Endothelial cell of umbilical vein (primary cell): ENCODE results near the gene TTC17. TPM values are rescaled to one million over a fixed set of nuclear protein-coding genes. Genes with fewer than 3 reads are reported as not detected.

Experiments
- BruUV-seq: library from RNA; stranded (reverse); fragments of 400-500 nt; replicated peaks from 2 replicates; lab custom pipeline; 2021; lab: Mats Ljungman, UMichigan
- CTCF ChIA-PET: fragments of 300-600, 350-600 bp; sonication (Branson Sonifier 250); formaldehyde crosslinking; loops from one replicate; lab custom pipeline; 2021; ENCODE audit warnings: antibody characterized with exemption, inconsistent platforms; lab: Charles Lee
- POLR2A ChIA-PET: fragments of 300-600, 350-600 bp; sonication (Branson Sonifier 250); formaldehyde crosslinking; loops from one replicate; lab custom pipeline; 2021; ENCODE audit warnings: antibody characterized with exemption, inconsistent platforms; lab: Charles Lee
- DNase-seq: peaks from one replicate; pipeline ENCODE4 v3.0.0-alpha.2; 2011; ENCODE audit warnings: low read depth, low spot score
- FAIRE-seq: peaks from 2 replicates; lab custom pipeline; 2011; peaks lifted over from hg19 to GRCh38; lab: Jason Lieb, UNC
- H2AFZ ChIP-seq: 2 replicates; pipeline ENCODE4 v1.6.0; 2012; ENCODE audit warnings: low read depth, low read length, control low read depth, inconsistent platforms
- H3K27ac ChIP-seq: 2 replicates; pipeline ENCODE4 v1.5.1; 2011; ENCODE audit warnings: low read depth, mild to moderate bottlenecking, control low read depth, low read length, moderate library complexity; ENCODE audit not compliant: insufficient read depth
- H3K27me3 ChIP-seq, 2 experiments: 2 replicates each; pipeline versions ENCODE4 v1.6.0 to v1.6.1; 2011; ENCODE audit warnings: low read length in 2 of 2, mixed read lengths in 1 of 2; ENCODE audit not compliant: control insufficient read depth in 2 of 2, insufficient read depth in 2 of 2
- H3K36me3 ChIP-seq, 2 experiments: 2 replicates in 1 of 2; 3 replicates in 1 of 2; pipeline ENCODE4 v1.5.1; 2011; ENCODE audit warnings: low read length in 2 of 2, mild to moderate bottlenecking in 1 of 2, moderate library complexity in 1 of 2; ENCODE audit not compliant: control insufficient read depth in 2 of 2, insufficient read depth in 2 of 2; ENCODE audit errors: extremely low read depth in 1 of 2
- H3K4me1 ChIP-seq: 3 replicates; pipeline ENCODE4 v1.5.1; 2011; ENCODE audit warnings: mild to moderate bottlenecking, low read length; ENCODE audit not compliant: control insufficient read depth, insufficient read depth; ENCODE audit errors: extremely low read depth
- H3K4me2 ChIP-seq: 2 replicates; pipeline ENCODE4 v1.6.1; 2011; ENCODE audit warnings: low read length, control low read depth, mixed read lengths; ENCODE audit not compliant: insufficient read depth
- H3K4me3 ChIP-seq, 3 experiments: fragments of 200-600 bp in 1 of 3; sonication (generic), shearing (Covaris generic) in 1 of 3; replicated peaks in 1 of 3; 2 replicates each; pipeline ENCODE4 v1.5.1; 2011 to 2016; ENCODE audit warnings: control low read depth in 3 of 3, low read length in 3 of 3, mild to moderate bottlenecking in 2 of 3, inconsistent platforms in 1 of 3, low read depth in 1 of 3, moderate library complexity in 1 of 3; ENCODE audit not compliant: insufficient read depth in 1 of 3
- H3K79me2 ChIP-seq: 2 replicates; pipeline ENCODE4 v1.6.0; 2012; ENCODE audit warnings: low read length, inconsistent platforms; ENCODE audit not compliant: control insufficient read depth, insufficient read depth
- H3K9ac ChIP-seq: replicated peaks from 2 replicates; pipeline ENCODE3; 2011; ENCODE audit warnings: low read length, control low read depth; ENCODE audit not compliant: insufficient read depth; ENCODE audit errors: extremely low read depth
- H3K9me1 ChIP-seq: replicated peaks from 3 replicates; pipeline ENCODE4 v1.6.0; 2011; ENCODE audit warnings: mild to moderate bottlenecking, low read length; ENCODE audit not compliant: control insufficient read depth, insufficient read depth; ENCODE audit errors: extremely low read depth
- H3K9me3 ChIP-seq: replicated peaks from 2 replicates; pipeline ENCODE4 v1.5.1; 2012; ENCODE audit warnings: low read length, inconsistent platforms; ENCODE audit not compliant: control insufficient read depth, insufficient read depth
- H4K20me1 ChIP-seq: replicated peaks from 2 replicates; pipeline ENCODE3; 2011; ENCODE audit warnings: mild to moderate bottlenecking, low read length; ENCODE audit not compliant: control insufficient read depth, insufficient read depth; ENCODE audit errors: extremely low read depth
- CTCF ChIP-seq, 2 donors: IDR thresholded peaks; 1 replicate in 1 of 2; 2 replicates in 1 of 2; pipeline ENCODE4 v1.5.1; 2011; ENCODE audit warnings: low read length in 2 of 2, mild to moderate bottlenecking in 2 of 2, moderate library complexity in 2 of 2, control low read depth in 1 of 2, inconsistent platforms in 1 of 2, low read depth in 1 of 2; ENCODE audit not compliant: insufficient read depth in 1 of 2; ENCODE audit errors: extremely low read depth in 1 of 2
- EZH2 ChIP-seq: IDR thresholded peaks from 2 replicates; pipeline ENCODE4 v1.6.1; 2012; ENCODE audit warnings: borderline replicate concordance, low read depth, mild to moderate bottlenecking, moderate library complexity, low read length, inconsistent platforms; ENCODE audit not compliant: severe bottlenecking
- FOS ChIP-seq: IDR thresholded peaks from 2 replicates; pipeline ENCODE4 v1.6.1; 2011; ENCODE audit warnings: mild to moderate bottlenecking, low read length, moderate library complexity, borderline replicate concordance; ENCODE audit not compliant: insufficient read depth
- GATA2 ChIP-seq: IDR thresholded peaks from 2 replicates; pipeline ENCODE4 v1.7.0; 2011; ENCODE audit warnings: low read depth, mild to moderate bottlenecking, moderate library complexity, mixed read lengths, low read length; ENCODE audit not compliant: insufficient read length, insufficient read depth
- JUN ChIP-seq: IDR thresholded peaks from 2 replicates; pipeline ENCODE4 v1.6.1; 2011; ENCODE audit warnings: borderline replicate concordance, low read depth; ENCODE audit not compliant: insufficient read length, insufficient read depth
- MAX ChIP-seq: IDR thresholded peaks from 2 replicates; pipeline ENCODE4 v1.6.1; 2011; ENCODE audit not compliant: insufficient read depth, insufficient read length
- MYC ChIP-seq: IDR thresholded peaks from one replicate; pipeline ENCODE4 v1.6.1; 2011; ENCODE audit warnings: mild to moderate bottlenecking, low read depth, low read length
- POLR2A ChIP-seq: IDR thresholded peaks from 2 replicates; pipeline ENCODE4 v1.6.1; 2012; ENCODE audit warnings: low read depth, mild to moderate bottlenecking, control low read depth, low read length
- POLR2AphosphoS5 ChIP-seq: IDR thresholded peaks from 2 replicates; pipeline ENCODE4 v1.6.1; 2012; ENCODE audit warnings: low read depth, mild to moderate bottlenecking, control low read depth, low read length, moderate library complexity; ENCODE audit not compliant: insufficient read depth
- dilution Hi-C: fragments of 300-500 bp; cut with MboI; formaldehyde crosslinking; loops from one replicate; pipeline ENCODE4 v1.15.0; 2019; ENCODE audit warnings: low sequenced_read_pairs; ENCODE audit not compliant: extremely low pct_ligation_motif_present
- intact Hi-C: fragments of 100-400 bp; cut with micrococcal nuclease; formaldehyde crosslinking; loops from one replicate; pipeline ENCODE4 v1.10.0; 2022
- polyA plus RNA-seq, 4 experiments: library from polyadenylated mRNA; depleted of rRNA in 3 of 4; stranded (reverse) in 3 of 4; unstranded in 1 of 4; fragments of >200 nt; gene quantifications; 2 replicates each; pipeline versions ENCODE4 v1.2.1 to v1.2.3, GENCODE V29; 2011 to 2012; ENCODE audit warnings: missing spikeins in 1 of 4
- total RNA-seq: library from RNA; stranded (reverse); gene quantifications from 2 replicates; pipeline ENCODE4 v1.2.3, GENCODE V29; 2021

Gene TTC17
- total and polyA plus RNA-seq, 2 donors (not counting 3 experiments of a cell fraction or from before 2014, with no cell fraction given): 60.7 to 66.8 TPM

DNA sequence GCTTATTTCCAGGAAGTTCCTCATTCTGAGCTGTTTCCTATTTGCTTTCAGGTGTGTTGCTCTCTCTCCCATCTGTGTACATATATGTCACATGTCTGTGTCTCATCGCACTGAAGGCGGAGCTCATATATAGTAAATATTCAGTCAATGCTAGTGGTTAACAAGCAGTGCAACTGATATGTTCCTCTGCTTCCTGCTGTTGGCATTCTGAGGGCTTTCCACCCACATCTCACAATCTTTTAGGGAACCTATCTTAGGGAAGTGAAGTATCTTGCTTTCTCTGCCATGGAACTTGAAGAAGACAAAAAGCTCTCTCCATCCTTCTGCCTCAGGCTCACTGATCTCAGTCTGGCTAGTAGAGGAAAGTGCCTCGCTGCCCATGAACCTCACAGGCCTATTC is 139.8 kb downstream of the TTC17 start:
- TF ChIP-seq POLR2A (no peak), GATA2 (no peak), FOS (no peak), MAX (no peak), JUN (no peak), EZH2 (no peak)
- intact Hi-C loops: no loop called here
- Histone ChIP-seq H3K4me1 (no peaks in the 10 kb centered on the region), H3K36me3 (no peaks in the 10 kb centered on the region), H3K27me3 (peaks cover 6 to 7% of the 10 kb centered on the region in 2 experiments), H3K9ac (no peak overlapping the region), H3K9me3 (no peaks in the 10 kb centered on the region), H3K9me1 (no peaks in the 10 kb centered on the region), H3K27ac (no peak overlapping the region), H4K20me1 (no peaks in the 10 kb centered on the region), H3K4me3 (no peak overlapping the region), H2AFZ (no peak overlapping the region), H3K79me2 (no peaks in the 10 kb centered on the region), H3K4me2 (no peak overlapping the region)
- ChIA-PET POLR2A (no interaction called here), CTCF (interaction anchor here (0.6 to 1.5 kb wide), 6 partner anchors 11 to 353 kb away, joined by 3 to 5 read pairs (median 3); no protein-coding TSS in a partner anchor)
- DNase-seq (no peak), FAIRE-seq (no peak)
- dilution Hi-C loops: no loop called here
- BruUV-seq: no TSS peak

DNA sequence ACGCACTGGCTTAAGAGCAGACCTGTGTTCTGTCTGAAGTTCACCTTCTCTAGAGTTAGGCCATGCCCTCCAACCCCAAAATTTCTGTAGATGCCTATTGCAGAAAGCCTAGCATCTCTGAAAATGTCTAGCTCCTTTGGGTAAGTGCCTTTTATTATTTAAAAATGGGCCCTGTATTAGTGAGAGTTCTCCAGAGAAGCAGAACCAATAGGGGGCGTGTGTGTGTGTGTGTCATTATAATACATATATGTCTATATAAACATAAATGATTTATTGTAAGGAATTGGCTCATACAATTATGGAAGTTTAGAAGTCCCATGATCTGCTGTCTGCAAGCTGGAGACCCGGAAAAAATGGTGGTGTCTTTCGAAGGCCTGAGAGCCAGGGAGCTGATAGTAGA is 144.7 kb downstream of the TTC17 start:
- Histone ChIP-seq H3K79me2 (no peaks in the 10 kb centered on the region), H3K36me3 (no peaks in the 10 kb centered on the region), H3K9me1 (no peaks in the 10 kb centered on the region), H3K9me3 (no peaks in the 10 kb centered on the region), H3K4me2 (no peak overlapping the region), H4K20me1 (no peaks in the 10 kb centered on the region), H3K9ac (no peak overlapping the region), H3K27ac (no peak overlapping the region), H3K4me3 (no peak overlapping the region), H3K27me3 (peaks cover 6 to 7% of the 10 kb centered on the region in 2 experiments), H2AFZ (no peak overlapping the region), H3K4me1 (no peaks in the 10 kb centered on the region)
- ChIA-PET CTCF (interaction anchor here (0.6 to 3.3 kb wide), 7 partner anchors 8 to 539 kb away, joined by 3 to 28 read pairs (median 4); no protein-coding TSS in a partner anchor), POLR2A (no interaction called here)
- dilution Hi-C loops: no loop called here
- DNase-seq (no peak), FAIRE-seq (no peak)
- intact Hi-C loops: loop anchor here (5.0 kb wide), 1 partner anchor 534 kb away; no protein-coding TSS in a partner anchor
- no TSS peak for BruUV-seq
- no peak for TF ChIP-seq POLR2A
- no peak for TF ChIP-seq GATA2
- TF ChIP-seq MAX: no peak
- TF ChIP-seq CTCF (IDR thresholded peaks at IDR 0.05; ENCODE audit: extremely low read depth in 1 of 2, insufficient read depth in 1 of 2, low read depth in 1 of 2, low read length in 2 of 2): no peak
- no peak for TF ChIP-seq MYC
- no peak for TF ChIP-seq POLR2AphosphoS5
- no peak for TF ChIP-seq FOS
- TF ChIP-seq EZH2: no peak
- TF ChIP-seq JUN: no peak
